HG02943 (cell line): Measurements from ENCODE around the gene CCDC17.
"Not testable (repeated sequence)": the region's sequence is repeated elsewhere in the genome, so short reads cannot be mapped to it uniquely, and the experiment has no call there.

Experiments used
- ATAC-seq: cut with Tn5 transposase; IDR thresholded peaks from one replicate; pipeline ENCODE4 v1.9.1; 2021; ENCODE audit warnings: mild to moderate bottlenecking, low read depth, moderate library complexity; ENCODE audit not compliant: unreplicated experiment

CCDC17 gene

GRCh38 chr1:45622524-45623394, 1.1 kb downstream of the CCDC17 start:
- no peak for ATAC-seq

- no peak for ATAC-seq
These were observed 1.8 kb downstream of the CCDC17 start for GRCh38 chr1:45621895-45622523.

GRCh38 chr1:45621501-45621836, 2.4 kb downstream of the CCDC17 start:
- ATAC-seq = no peak

- ATAC-seq = no peak
These were observed 3.0 kb downstream of the CCDC17 start for GRCh38 chr1:45620588-45621500.

- ATAC-seq = no peak
These were observed 4.5 kb downstream of the CCDC17 start for GRCh38 chr1:45619149-45619921.

- ATAC-seq = no peak
These were observed 6.2 kb downstream of the CCDC17 start for GRCh38 chr1:45617618-45618017.

- no peak for ATAC-seq
These were observed 8.0 kb downstream of the CCDC17 start for GRCh38 chr1:45615885-45616284.

GRCh38 chr1:45612941-45613579, 10.8 kb downstream of the CCDC17 start:
- ATAC-seq = no peak

- no peak for ATAC-seq
These were observed 13.1 kb downstream of the CCDC17 start for GRCh38 chr1:45610589-45611226.

GRCh38 chr1:45608175-45609156, 15.4 kb downstream of the CCDC17 start:
- no peak for ATAC-seq

- ATAC-seq = no peak
These were observed 16.3 kb downstream of the CCDC17 start for GRCh38 chr1:45607404-45608074.

GRCh38 chr1:45604239-45604638, 19.6 kb downstream of the CCDC17 start:
- ATAC-seq = no peak

GRCh38 chr1:45596765-45597164, 27.1 kb downstream of the CCDC17 start:
- not testable (repeated sequence) for ATAC-seq

GRCh38 chr1:45594412-45594811, 29.4 kb downstream of the CCDC17 start:
- no peak for ATAC-seq

GRCh38 chr1:45589861-45590260, 34.0 kb downstream of the CCDC17 start:
- ATAC-seq = no peak

- ATAC-seq = no peak
These were observed 37.1 kb downstream of the CCDC17 start for GRCh38 chr1:45586769-45587168.

- no peak for ATAC-seq
These were observed 38.3 kb downstream of the CCDC17 start for GRCh38 chr1:45585496-45586075.
